Measurements from ENCODE around the gene DAB1. TPM values are rescaled to one million over a fixed set of nuclear protein-coding genes. Genes with fewer than 3 reads are reported as not detected.

DAB1 gene
- total and polyA plus RNA-seq, 8 donors: 0.04 to 1.4 (median 0.39) TPM

GRCh38 chr1:57336793-57337192, 87.1 kb downstream of the DAB1 start:
- intact Hi-C loops (cut with DNase I): no loop called here
- H3K27me3 ChIP-seq: no peaks in the 10 kb centered on the region
- FAIRE-seq: no peak
- 18 to 23% methylated on average over 2 of the region's 2 CpGs for WGBS, 2 donors
- DNase-seq: no peak
- H3K27ac ChIP-seq: no peak overlapping the region
- no peaks in the 10 kb centered on the region for H3K36me3 ChIP-seq
- H3K4me3 ChIP-seq: no peak overlapping the region
- H3K4me1 ChIP-seq: no peaks in the 10 kb centered on the region
- ATAC-seq: no peak
- TF ChIP-seq CTCF (IDR thresholded peaks at IDR 0.05): no peak
- H3K9me3 ChIP-seq: no peaks in the 10 kb centered on the region

GRCh38 chr1:57331620-57332019, 92.2 kb downstream of the DAB1 start:
- Histone ChIP-seq H3K9me3 (no peaks in the 10 kb centered on the region), H3K27me3 (no peaks in the 10 kb centered on the region), H3K36me3 (no peaks in the 10 kb centered on the region), H3K27ac (no peak overlapping the region), H3K4me3 (no peak overlapping the region), H3K4me1 (no peaks in the 10 kb centered on the region)
- WGBS, 2 donors: 80 to 83% methylated on average over 3 of the region's 3 CpGs
- FAIRE-seq: no peak
- ATAC-seq: no peak
- intact Hi-C loops (cut with DNase I): no loop called here
- DNase-seq: no peak
- TF ChIP-seq CTCF (IDR thresholded peaks at IDR 0.05): no peak

GRCh38 chr1:57329937-57330336, 93.9 kb downstream of the DAB1 start:
- 25 to 58% methylated on average over 1 of the region's 1 CpG for WGBS, 2 donors
- no peak for DNase-seq
- FAIRE-seq: no peak
- intact Hi-C loops (cut with DNase I): no loop called here
- no peak overlapping the region for H3K27ac ChIP-seq
- H3K27me3 ChIP-seq: no peaks in the 10 kb centered on the region
- no peak for ATAC-seq
- H3K4me3 ChIP-seq: no peak overlapping the region
- TF ChIP-seq CTCF (IDR thresholded peaks at IDR 0.05): no peak
- H3K36me3 ChIP-seq: no peaks in the 10 kb centered on the region
- no peaks in the 10 kb centered on the region for H3K9me3 ChIP-seq
- no peaks in the 10 kb centered on the region for H3K4me1 ChIP-seq

GRCh38 chr1:57329001-57329527, 94.8 kb downstream of the DAB1 start:
- FAIRE-seq: no peak
- Histone ChIP-seq H3K9me3 (no peaks in the 10 kb centered on the region), H3K4me1 (no peaks in the 10 kb centered on the region), H3K36me3 (no peaks in the 10 kb centered on the region), H3K4me3 (no peak overlapping the region), H3K27ac (no peak overlapping the region), H3K27me3 (no peaks in the 10 kb centered on the region)
- no peak for ATAC-seq
- intact Hi-C loops (cut with DNase I): no loop called here
- 68 to 78% methylated on average over 6 of the region's 6 CpGs for WGBS, 2 donors
- no peak for DNase-seq
- TF ChIP-seq CTCF (IDR thresholded peaks at IDR 0.05): no peak

- FAIRE-seq: no peak
- H3K27ac ChIP-seq: no peak overlapping the region
- H3K9me3 ChIP-seq: no peaks in the 10 kb centered on the region
- intact Hi-C loops (cut with DNase I): no loop called here
- no peak for ATAC-seq
- H3K4me1 ChIP-seq: no peaks in the 10 kb centered on the region
- WGBS, 2 donors: 87 to 98% methylated on average over 4 of the region's 4 CpGs
- no peaks in the 10 kb centered on the region for H3K36me3 ChIP-seq
- no peaks in the 10 kb centered on the region for H3K27me3 ChIP-seq
- no peak for TF ChIP-seq CTCF (IDR thresholded peaks at IDR 0.05)
- DNase-seq: no peak
- H3K4me3 ChIP-seq: no peak overlapping the region
Observed at GRCh38 chr1:57327946-57328345, 95.9 kb downstream of the DAB1 start.

All from pancreas (tissue), 10 donors.